Right ventricle myocardium inferior (tissue), 1 donor: Measurements from ENCODE around the gene RPA1. TPM values are rescaled to one million over a fixed set of nuclear protein-coding genes. Genes with fewer than 3 reads are reported as not detected.
A peak's percentile ranks its signal among the peaks of the same experiment; 100 is the strongest.
"Not testable (repeated sequence)": the region's sequence is repeated elsewhere in the genome, so short reads cannot be mapped to it uniquely, and the experiment has no call there.

Source experiments
- ATAC-seq: fragments of 200-7000 bp; cut with Tn5 transposase; one replicate; pipeline ENCODE4 v1.9.1; 2020; ENCODE audit warnings: mild to moderate bottlenecking, moderate library complexity
- DNase-seq: peaks from one replicate; pipeline ENCODE4 v3.0.0; 2021; ENCODE audit errors: missing footprints
- intact Hi-C: fragments of 100-400 bp; cut with DNase I; formaldehyde crosslinking; loops from one replicate; pipeline ENCODE4 v1.11.0; 2022
- total RNA-seq: library from RNA; stranded (reverse); fragmentation: NEBNext Ultra II Directional; extraction: Animal tissue kit (Norgen Biotek cat#: 25700); gene quantifications from one replicate; pipeline ENCODE4 v1.2.1, GENCODE V29; 2021
- donor health status: DM: no; HTN: yes; CAD: no; lungs with severe emphysema.

Gene RPA1
- total RNA-seq, 1 donor from 2014 or later: 56.3 TPM

DNA sequence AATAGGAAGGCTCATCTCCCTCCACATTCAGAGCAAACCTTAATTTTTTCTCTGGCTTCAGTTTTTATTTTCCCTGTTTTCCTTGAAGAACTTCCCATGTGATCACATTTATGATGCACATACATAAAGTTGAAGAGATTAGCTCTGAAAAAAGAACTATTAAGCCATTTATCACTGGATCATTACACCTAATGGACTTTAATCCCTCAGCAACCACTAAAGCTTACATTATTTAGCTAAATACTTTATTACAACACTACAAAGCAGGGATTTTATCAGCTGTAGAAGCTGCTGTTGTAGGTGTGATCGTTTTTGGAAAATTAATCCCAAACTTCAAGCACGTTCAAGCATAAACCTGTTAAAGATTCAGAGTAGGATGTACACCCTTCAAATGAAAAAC, 21.2 kb upstream of the RPA1 start:
- DNase-seq: no peak
- no peak for ATAC-seq
- intact Hi-C loops: no loop called here

DNA sequence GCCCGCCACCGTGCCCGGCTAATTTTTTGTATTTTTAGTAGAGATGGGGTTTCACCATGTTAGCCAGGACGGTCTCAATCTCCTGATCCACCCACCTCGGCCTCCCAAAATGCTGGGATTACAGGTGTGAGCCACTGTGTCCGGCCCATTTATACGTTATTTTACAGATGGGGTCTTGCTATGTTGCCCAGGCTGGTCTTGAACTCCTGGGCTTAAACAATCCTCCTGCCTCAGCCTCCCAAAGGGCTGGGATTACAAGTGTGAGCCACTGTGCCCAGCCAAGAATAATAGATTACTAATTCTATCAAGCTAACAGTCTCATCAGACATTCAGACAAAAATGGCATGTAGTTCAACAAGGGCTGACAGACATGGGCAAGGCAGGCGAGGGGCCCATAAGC, 20.0 kb upstream of the RPA1 start:
- ATAC-seq, intact Hi-C loops, DNase-seq: not testable (repeated sequence)

DNA sequence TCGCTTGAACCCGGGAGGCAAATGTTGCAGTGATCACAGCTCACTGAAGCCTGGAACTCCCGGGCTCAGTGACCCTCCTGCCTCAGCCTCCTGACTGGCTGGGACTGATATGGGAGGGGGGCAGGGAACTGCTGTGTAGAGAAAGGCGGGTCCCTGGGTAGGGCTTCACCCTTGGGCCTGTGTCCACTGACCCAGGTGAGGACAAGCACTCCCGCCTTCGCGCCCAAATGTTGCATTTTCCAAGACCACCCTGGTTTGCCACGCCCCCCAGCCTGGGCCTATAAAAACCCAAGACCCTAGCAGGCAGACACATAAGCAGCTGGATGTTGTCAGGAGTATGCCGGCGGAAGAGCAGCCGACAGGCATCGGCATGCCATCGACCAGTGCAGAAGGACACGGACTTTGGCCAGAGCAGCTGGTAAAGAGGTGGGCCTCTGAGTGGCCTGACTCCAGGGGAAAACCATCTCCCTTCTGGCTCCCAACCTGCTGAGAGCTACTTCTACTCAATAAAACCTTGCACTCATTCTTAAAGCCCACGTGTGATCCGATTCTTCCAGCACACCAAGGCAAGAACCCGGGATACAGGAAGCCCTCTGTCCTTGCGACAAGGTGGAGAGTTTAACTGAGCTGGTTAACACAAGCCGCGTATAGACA, 19.2 kb upstream of the RPA1 start:
- DNase-seq (no peak), ATAC-seq (no peak)
- intact Hi-C loops: no loop called here

DNA sequence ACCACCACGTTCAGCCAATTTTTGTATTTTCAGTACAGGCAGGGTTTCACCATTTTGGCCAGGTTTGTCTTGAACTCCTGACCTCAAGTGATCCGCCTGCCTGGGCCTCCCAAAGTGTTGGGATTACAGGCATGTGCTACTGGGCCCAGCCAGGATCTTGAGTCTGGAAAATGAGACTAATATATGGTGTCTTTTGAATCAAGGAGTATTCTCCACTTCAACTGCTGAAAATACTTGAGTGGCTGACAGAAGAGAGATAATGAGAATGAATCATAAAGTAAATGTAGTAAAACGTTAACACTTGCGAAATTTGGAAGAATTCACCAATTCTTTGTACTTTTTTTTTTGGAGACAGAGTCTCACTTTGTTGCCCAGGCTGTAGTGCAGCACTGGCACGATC, 16.7 kb upstream of the RPA1 start:
- DNase-seq (no peak), ATAC-seq (no peak)
- intact Hi-C loops: no loop called here

DNA sequence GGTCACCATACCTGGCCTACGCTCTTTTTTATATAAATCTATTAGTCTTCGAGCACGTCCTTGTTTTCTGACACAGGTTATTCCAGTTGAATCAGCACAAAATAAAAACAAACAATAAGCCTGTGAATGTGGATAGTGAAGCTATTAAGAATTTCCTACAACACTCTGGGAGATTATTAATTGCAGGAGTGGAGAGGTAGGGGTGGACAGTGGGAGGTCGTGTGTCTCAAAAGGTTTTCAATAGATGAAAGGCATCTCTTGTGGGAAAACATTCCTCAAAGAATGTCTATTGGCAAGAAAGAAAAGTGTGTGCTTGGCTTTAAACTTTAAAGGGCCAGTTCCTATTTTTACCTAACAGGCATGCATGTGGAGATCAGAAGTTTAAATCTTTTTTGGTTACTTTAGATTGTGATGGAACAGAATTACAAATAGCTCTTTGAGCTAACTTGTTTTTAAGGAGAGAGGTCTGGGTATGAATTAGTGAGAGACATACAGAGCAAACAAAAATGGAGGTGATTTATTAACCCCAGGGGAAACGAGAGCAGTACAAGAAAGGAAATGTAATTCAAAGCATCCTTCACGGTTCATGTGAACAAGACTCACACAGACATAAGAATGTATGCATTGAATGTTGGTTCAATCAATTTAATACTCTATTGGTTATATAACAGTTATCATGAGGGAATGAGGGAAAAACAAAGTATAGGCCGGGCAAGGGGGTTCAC, 9.1 kb upstream of the RPA1 start:
- no peak for ATAC-seq
- intact Hi-C loops: no loop called here
- DNase-seq: no peak

GRCh38 chr17:1829216-1829591, 601 bp upstream of the RPA1 start:
- ATAC-seq (no peak), DNase-seq (no peak)
- intact Hi-C loops: no loop called here

DNA sequence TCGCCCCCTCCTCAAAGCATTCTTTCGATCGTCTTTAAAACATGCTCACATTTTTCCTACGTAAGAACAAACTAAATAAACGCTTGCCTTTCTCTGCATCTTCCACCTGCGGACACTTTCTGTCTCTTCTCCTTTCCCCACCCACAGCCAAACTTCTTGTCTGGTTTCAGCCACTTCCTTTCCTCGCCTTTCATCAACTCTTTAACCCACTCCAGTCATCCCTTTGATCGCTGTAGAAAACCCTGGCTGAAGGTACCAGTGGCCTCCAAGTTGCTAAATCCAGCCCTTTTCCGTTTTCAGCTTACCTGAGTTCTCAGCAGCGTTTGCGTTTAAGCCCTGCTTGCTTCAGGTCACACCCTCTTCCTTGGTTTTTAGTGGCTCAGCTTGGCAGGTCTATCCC, 483 bp downstream of the RPA1 start:
- intact Hi-C loops: no loop called here
- ATAC-seq (no peak), DNase-seq (no peak)

- no peak for DNase-seq
- ATAC-seq: no peak
- intact Hi-C loops: no loop called here
Measured at GRCh38 chr17:1834380-1835149, 4.8 kb downstream of the RPA1 start.

- ATAC-seq: no peak
- intact Hi-C loops: no loop called here
- no peak for DNase-seq
Measured at GRCh38 chr17:1839516-1839915, 9.7 kb downstream of the RPA1 start.

DNA sequence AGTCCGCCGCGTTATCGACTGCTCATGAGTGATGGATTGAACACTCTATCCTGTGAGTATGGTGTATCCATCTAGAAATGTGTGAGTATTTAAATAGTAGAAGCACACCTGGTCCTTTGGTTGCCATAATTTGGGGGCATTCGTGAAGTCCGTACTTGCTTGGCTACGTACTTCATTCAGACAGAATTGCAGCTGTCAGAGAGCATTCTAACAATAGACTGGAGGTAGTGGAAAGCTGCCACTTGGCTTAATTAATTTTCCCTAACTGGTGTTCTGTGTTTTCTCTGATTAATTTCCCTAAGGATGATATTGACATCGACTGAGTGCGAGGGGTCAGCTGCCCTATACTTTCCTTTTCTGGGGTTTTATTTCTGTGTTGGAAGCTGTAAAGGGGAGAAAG, 14.1 kb downstream of the RPA1 start:
- DNase-seq (no peak), ATAC-seq (no peak)
- intact Hi-C loops: loop anchor here (2.0 kb wide), 1 partner anchor 47 kb away; no protein-coding TSS in a partner anchor

GRCh38 chr17:1847191-1847590, 17.4 kb downstream of the RPA1 start:
- intact Hi-C loops: loop anchor here (5.0 kb wide), 1 partner anchor 125 kb away; the partner anchor contains the start of gene WDR81
- peak; percentile 98 for ATAC-seq
- DNase-seq: no peak

DNA sequence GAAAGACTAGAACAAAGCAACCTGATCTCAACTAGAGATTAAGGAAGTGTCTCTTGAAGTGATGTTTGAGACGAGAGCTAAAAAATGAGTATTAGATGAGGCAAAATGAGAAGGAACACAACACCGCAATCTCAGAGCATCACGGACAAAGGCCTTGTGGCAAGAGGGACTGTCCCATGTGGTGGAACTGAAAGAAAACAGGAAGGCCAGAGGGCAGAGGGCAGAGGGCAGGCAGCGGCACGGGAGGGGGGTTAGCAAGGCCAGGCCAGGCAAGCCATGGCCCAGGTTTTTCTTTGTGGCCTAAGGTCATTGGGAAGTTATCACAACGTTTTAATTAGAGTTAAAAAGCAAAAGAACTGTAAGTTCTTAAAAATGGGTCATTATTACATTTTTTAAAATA, 22.5 kb downstream of the RPA1 start:
- ATAC-seq: no peak
- intact Hi-C loops: no loop called here
- no peak for DNase-seq

DNA sequence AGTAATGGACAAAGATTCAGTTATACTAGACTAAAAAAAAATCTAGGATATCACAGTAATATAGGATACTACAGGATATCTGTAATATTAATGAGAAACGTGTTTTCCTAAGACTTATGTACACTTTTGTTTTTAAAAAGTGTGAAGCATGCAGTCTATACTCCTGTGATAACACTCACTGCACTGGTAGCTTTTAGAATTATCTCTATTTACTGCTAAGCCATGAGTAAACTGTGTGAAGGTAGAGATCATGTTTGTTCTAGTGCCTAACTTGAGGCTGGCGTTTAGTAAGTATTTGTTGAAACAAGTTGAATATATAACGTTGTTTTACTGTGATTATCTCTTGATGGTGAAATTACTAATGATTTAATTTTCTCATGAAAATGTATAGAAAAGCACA, 23.9 kb downstream of the RPA1 start:
- no peak for DNase-seq
- ATAC-seq: no peak
- intact Hi-C loops: no loop called here

GRCh38 chr17:1856462-1856861, 26.7 kb downstream of the RPA1 start:
- ATAC-seq, DNase-seq, intact Hi-C loops: not testable (repeated sequence)

GRCh38 chr17:1860978-1861377, 31.2 kb downstream of the RPA1 start:
- ATAC-seq: peak; percentile 51
- intact Hi-C loops: no loop called here
- no peak for DNase-seq

- intact Hi-C loops: no loop called here
- DNase-seq: no peak
- ATAC-seq: peak; percentile 64
Measured at GRCh38 chr17:1861391-1862010, 31.7 kb downstream of the RPA1 start.

- DNase-seq (no peak), ATAC-seq (no peak)
- intact Hi-C loops: loop anchor here (5.0 kb wide), 1 partner anchor 143 kb away; the partner anchor contains the start of gene WDR81
Measured at GRCh38 chr17:1865252-1866037, 35.6 kb downstream of the RPA1 start.

DNA sequence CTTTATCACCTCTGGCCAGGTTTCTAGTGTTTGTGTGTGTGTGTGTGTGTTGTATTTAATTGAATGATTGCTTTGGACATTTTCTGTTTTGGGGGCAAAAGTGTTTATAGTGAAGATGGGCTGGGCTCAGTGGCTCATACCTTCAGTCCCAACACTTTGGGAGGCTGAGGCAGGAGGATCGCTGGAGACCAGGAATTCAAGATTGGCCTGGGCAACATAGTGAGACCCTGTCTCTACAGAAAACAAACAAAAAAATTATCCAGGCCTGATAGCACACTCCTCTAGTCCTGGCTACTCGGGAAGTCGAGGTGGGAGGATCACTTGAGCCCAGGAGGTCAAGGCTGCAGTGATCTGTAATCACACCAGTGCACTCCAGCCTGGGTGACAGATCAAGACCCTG, 37.5 kb downstream of the RPA1 start:
- no peak for DNase-seq
- intact Hi-C loops: loop anchor here (5.0 kb wide), 1 partner anchor 145 kb away; the partner anchor contains the start of gene WDR81
- ATAC-seq: no peak
